ENCODE measurements around the gene NAGS.
"Not testable (repeated sequence)": the region's sequence is repeated elsewhere in the genome, so short reads cannot be mapped to it uniquely, and the experiment has no call there.

Gene NAGS

DNA sequence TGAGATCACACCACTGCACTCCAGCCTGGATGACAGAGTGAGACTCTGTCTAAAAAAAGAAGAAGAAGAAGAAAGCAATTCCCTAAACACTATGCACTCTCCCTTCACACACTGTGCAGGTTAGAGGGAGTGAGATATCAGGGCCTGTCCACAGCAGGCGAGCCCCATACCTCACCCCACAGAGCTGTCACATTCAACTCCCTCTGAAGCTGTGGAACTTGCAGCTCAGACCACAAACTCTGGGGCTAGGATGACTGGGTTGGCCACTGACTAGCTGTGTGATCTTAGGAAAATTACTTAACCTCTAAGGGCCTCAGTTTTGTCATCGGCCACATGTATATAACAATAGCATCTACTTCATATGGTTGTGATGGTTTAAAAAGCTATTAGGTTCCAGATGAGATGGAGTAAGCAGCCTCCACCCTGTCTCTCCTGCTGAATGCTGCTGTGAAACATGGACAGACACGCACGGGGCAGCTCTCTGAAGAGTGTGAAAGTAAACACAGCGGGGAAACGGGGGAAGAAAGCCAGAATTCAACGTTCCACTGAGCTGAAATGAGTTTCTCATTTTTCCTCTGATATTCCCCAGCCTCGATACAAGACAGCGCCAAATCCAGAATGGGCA lies 37.1 kb upstream of the NAGS start:
- no peaks in the 10 kb centered on the region for H3K4me1 ChIP-seq (ENCODE audit: insufficient read depth, low read length)
- no peak overlapping the region for H3K4me3 ChIP-seq (ENCODE audit: low read depth in 1 of 2, low read length in 2 of 2)
- no peaks in the 10 kb centered on the region for H4K20me1 ChIP-seq (ENCODE audit: insufficient read depth, low read length)
- no peak for TF ChIP-seq EZH2 (IDR thresholded peaks at IDR 0.05; ENCODE audit: borderline replicate concordance, low read depth, low read length, severe bottlenecking)
- TF ChIP-seq, protein P1, sequence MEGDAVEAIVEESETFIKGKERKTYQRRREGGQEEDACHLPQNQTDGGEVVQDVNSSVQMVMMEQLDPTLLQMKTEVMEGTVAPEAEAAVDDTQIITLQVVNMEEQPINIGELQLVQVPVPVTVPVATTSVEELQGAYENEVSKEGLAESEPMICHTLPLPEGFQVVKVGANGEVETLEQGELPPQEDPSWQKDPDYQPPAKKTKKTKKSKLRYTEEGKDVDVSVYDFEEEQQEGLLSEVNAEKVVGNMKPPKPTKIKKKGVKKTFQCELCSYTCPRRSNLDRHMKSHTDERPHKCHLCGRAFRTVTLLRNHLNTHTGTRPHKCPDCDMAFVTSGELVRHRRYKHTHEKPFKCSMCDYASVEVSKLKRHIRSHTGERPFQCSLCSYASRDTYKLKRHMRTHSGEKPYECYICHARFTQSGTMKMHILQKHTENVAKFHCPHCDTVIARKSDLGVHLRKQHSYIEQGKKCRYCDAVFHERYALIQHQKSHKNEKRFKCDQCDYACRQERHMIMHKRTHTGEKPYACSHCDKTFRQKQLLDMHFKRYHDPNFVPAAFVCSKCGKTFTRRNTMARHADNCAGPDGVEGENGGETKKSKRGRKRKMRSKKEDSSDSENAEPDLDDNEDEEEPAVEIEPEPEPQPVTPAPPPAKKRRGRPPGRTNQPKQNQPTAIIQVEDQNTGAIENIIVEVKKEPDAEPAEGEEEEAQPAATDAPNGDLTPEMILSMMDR (IDR thresholded peaks at IDR 0.05; ENCODE audit: borderline replicate concordance, extremely low read depth, low read length, poor library complexity, severe bottlenecking): no peak
- H3K36me3 ChIP-seq (ENCODE audit: insufficient read depth, low read length): no peaks in the 10 kb centered on the region
- ATAC-seq (ENCODE audit: insufficient read depth, low read depth) (no peak), DNase-seq (no peak)
- H3K4me2 ChIP-seq (ENCODE audit: insufficient read depth, low read length): no peak overlapping the region
- H2AFZ ChIP-seq (ENCODE audit: low read depth, low read length): no peak overlapping the region
- no peaks in the 10 kb centered on the region for H3K9me3 ChIP-seq (ENCODE audit: insufficient read depth, low read length, severe bottlenecking)
- peaks cover 5% of the 10 kb centered on the region for H3K27me3 ChIP-seq (ENCODE audit: insufficient read depth, low read length, poor library complexity)
- no peaks in the 10 kb centered on the region for H3K79me2 ChIP-seq (ENCODE audit: insufficient read depth, low read length)
- no peak overlapping the region for H3K9ac ChIP-seq (ENCODE audit: low read depth, low read length)
- no peak overlapping the region for H3K27ac ChIP-seq (ENCODE audit: low read length)

DNA sequence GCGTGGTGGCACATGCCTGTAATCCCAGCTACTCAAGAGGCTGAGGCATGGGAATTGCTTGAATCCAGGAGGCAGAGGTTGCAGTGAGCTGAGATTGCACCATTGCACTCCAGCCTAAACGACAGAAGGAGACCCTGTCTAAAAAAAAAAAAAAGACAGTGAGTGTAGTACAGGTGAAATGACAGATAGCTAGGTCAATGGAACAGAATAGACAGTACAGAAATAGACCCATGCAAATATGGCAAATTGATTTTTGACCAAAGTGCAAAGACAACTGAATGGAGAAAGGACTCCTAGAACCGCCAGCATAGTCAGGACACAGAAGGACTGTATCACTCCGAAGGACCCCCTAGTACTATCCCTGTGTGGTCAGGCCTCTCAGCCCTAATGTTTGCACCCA lies 34.1 kb upstream of the NAGS start:
- Histone ChIP-seq H2AFZ (ENCODE audit: low read depth, low read length) (no peak overlapping the region), H3K36me3 (ENCODE audit: insufficient read depth, low read length) (no peaks in the 10 kb centered on the region), H3K27me3 (ENCODE audit: insufficient read depth, low read length, poor library complexity) (no peaks in the 10 kb centered on the region), H4K20me1 (ENCODE audit: insufficient read depth, low read length) (no peaks in the 10 kb centered on the region), H3K79me2 (ENCODE audit: insufficient read depth, low read length) (no peaks in the 10 kb centered on the region), H3K4me3 (ENCODE audit: low read depth in 1 of 2, low read length in 2 of 2) (no peak overlapping the region), H3K9me3 (ENCODE audit: insufficient read depth, low read length, severe bottlenecking) (no peaks in the 10 kb centered on the region), H3K4me2 (ENCODE audit: insufficient read depth, low read length) (no peak overlapping the region), H3K9ac (ENCODE audit: low read depth, low read length) (no peak overlapping the region), H3K4me1 (ENCODE audit: insufficient read depth, low read length) (no peaks in the 10 kb centered on the region), H3K27ac (ENCODE audit: low read length) (no peak overlapping the region)
- no peak for DNase-seq
- TF ChIP-seq, protein P1 (IDR thresholded peaks at IDR 0.05; ENCODE audit: borderline replicate concordance, extremely low read depth, low read length, poor library complexity, severe bottlenecking): no peak
- TF ChIP-seq EZH2 (IDR thresholded peaks at IDR 0.05; ENCODE audit: borderline replicate concordance, low read depth, low read length, severe bottlenecking): no peak
- ATAC-seq (ENCODE audit: insufficient read depth, low read depth): no peak

DNA sequence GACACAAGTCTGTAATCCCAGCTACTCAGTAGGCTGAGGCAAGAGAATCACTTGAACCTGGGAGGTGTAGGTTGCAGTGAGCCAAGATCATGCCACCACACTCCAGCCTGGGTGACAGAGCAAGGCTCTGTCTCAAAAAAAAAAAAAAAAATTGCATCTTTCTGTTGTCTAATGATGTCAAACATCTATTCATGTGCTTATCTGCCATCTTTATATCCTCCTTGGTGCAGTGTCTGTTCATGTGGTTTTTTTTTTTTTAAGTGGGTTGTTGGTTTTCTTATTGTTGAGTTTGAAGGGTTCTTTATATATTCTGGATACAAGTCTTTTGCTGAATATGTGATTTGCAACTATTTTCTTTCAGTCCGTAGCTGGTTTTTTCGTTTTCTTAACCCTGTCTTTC lies 33.0 kb upstream of the NAGS start:
- not testable (repeated sequence) for H3K79me2 ChIP-seq (ENCODE audit: insufficient read depth, low read length); H3K4me1 ChIP-seq (ENCODE audit: insufficient read depth, low read length); ATAC-seq (ENCODE audit: insufficient read depth, low read depth); H3K27ac ChIP-seq (ENCODE audit: low read length); H3K27me3 ChIP-seq (ENCODE audit: insufficient read depth, low read length, poor library complexity); DNase-seq; H2AFZ ChIP-seq (ENCODE audit: low read depth, low read length); H3K9me3 ChIP-seq (ENCODE audit: insufficient read depth, low read length, severe bottlenecking); H4K20me1 ChIP-seq (ENCODE audit: insufficient read depth, low read length); H3K4me3 ChIP-seq (ENCODE audit: low read depth in 1 of 2, low read length in 2 of 2); H3K4me2 ChIP-seq (ENCODE audit: insufficient read depth, low read length); H3K36me3 ChIP-seq (ENCODE audit: insufficient read depth, low read length); H3K9ac ChIP-seq (ENCODE audit: low read depth, low read length)

DNA sequence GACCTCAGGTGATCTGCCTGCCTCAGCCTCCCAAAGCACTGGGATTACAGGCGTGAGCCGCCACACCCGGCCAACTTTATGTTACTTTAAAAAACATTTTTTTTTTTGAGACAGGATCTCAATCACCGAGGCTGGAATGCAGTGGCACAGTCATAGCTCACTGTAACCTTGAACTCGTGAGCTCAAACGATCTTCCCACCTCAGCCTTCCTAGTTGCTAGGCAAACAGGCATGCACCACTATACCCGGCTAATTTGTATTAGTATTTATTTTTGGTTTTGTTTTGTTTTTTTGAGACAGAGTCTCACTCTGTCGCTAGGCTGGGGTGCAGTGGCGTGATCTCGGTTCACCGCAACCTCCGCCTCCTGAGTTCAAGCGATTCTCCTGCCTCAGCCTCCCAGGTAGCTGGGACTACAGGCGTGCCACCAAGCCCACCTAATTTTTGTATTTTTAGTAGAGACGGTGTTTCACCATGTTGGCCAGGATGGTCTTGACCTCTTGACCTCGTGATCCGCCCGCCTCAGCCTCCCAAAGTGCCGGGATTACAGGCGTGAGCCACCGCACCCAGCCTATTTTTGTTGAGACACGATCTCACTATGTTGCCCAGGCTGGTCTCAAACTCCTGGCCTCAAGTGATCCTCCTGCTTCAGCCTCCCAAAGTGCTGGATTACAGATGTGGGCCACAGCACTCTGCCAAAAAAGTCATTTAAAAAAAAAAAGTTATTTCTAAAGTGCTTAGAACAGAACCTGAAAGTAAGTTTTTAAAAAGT lies 31.8 kb upstream of the NAGS start:
- not testable (repeated sequence) for H3K4me3 ChIP-seq (ENCODE audit: low read depth in 1 of 2, low read length in 2 of 2); H2AFZ ChIP-seq (ENCODE audit: low read depth, low read length); H4K20me1 ChIP-seq (ENCODE audit: insufficient read depth, low read length); ATAC-seq (ENCODE audit: insufficient read depth, low read depth); H3K36me3 ChIP-seq (ENCODE audit: insufficient read depth, low read length); H3K27ac ChIP-seq (ENCODE audit: low read length); H3K9me3 ChIP-seq (ENCODE audit: insufficient read depth, low read length, severe bottlenecking); H3K27me3 ChIP-seq (ENCODE audit: insufficient read depth, low read length, poor library complexity); H3K79me2 ChIP-seq (ENCODE audit: insufficient read depth, low read length); H3K4me1 ChIP-seq (ENCODE audit: insufficient read depth, low read length); H3K4me2 ChIP-seq (ENCODE audit: insufficient read depth, low read length); H3K9ac ChIP-seq (ENCODE audit: low read depth, low read length); DNase-seq
